Activated T-cell treated with anti-CD3 and anti-CD28 coated beads, Interleukin-2, amount 50 U/mL, for 72 hours (primary cell): Measurements from ENCODE around the gene EFCAB3. TPM values are rescaled to one million over a fixed set of nuclear protein-coding genes. Genes with fewer than 3 reads are reported as not detected.
"Not testable (repeated sequence)": the region's sequence is repeated elsewhere in the genome, so short reads cannot be mapped to it uniquely, and the experiment has no call there.

Experiments used
- ATAC-seq, 2 donors: fragments of 150-1000 bp; cut with Tn5 transposase; replicated peaks in 1 of 2; 2 replicates each; pipeline ENCODE4 v1.10.0; 2021; ENCODE audit warnings: moderate library complexity in 2 of 2, mild to moderate bottlenecking in 1 of 2
- DNase-seq, 2 donors: peaks; one replicate each; pipeline ENCODE4 v3.0.0; 2021 to 2022; ENCODE audit warnings: mixed read lengths in 1 of 2
- H3K27ac Mint-ChIP-seq: one replicate; pipeline ENCODE4 v1.8.0; 2022; ENCODE audit warnings: mild to moderate bottlenecking, moderate library complexity, mixed read lengths
- H3K27me3 Mint-ChIP-seq: one replicate; pipeline ENCODE4 v1.8.0; 2022; ENCODE audit warnings: low read depth, mixed read lengths
- H3K36me3 Mint-ChIP-seq, 2 donors: one replicate each; pipeline ENCODE4 v1.8.0; 2022; ENCODE audit warnings: mixed read lengths in 2 of 2, mild to moderate bottlenecking in 1 of 2; ENCODE audit not compliant: insufficient read depth in 2 of 2
- H3K4me1 Mint-ChIP-seq: one replicate; pipeline ENCODE4 v1.8.0; 2022; ENCODE audit warnings: low read depth, mixed read lengths
- H3K4me3 Mint-ChIP-seq, 2 donors: one replicate each; pipeline ENCODE4 v1.8.0; 2022; ENCODE audit warnings: mild to moderate bottlenecking in 2 of 2, mixed read lengths in 2 of 2, moderate library complexity in 2 of 2
- H3K9me3 Mint-ChIP-seq, 2 donors: one replicate each; pipeline ENCODE4 v1.8.0; 2022; ENCODE audit warnings: mixed read lengths in 2 of 2
- total RNA-seq, 2 donors: library from RNA; stranded (reverse); gene quantifications; one replicate each; pipeline ENCODE4 v1.2.3, GENCODE V29; 2022

EFCAB3 gene
- total RNA-seq, 2 donors from 2014 or later, result not detected

GRCh38 chr17:62435251-62435650 is 54.9 kb downstream of the EFCAB3 start:
- not testable (repeated sequence) for DNase-seq, H3K9me3 Mint-ChIP-seq, ATAC-seq, H3K4me3 Mint-ChIP-seq, H3K4me1 Mint-ChIP-seq, H3K27me3 Mint-ChIP-seq, H3K27ac Mint-ChIP-seq
- peaks cover 0 to 17% of the 10 kb centered on the region in 2 donors for H3K36me3 Mint-ChIP-seq

- H3K4me1 Mint-ChIP-seq, H3K9me3 Mint-ChIP-seq: not testable (repeated sequence)
- peaks cover 0 to 12% of the 10 kb centered on the region in 2 donors for H3K36me3 Mint-ChIP-seq
These were observed 60.8 kb downstream of the EFCAB3 start for GRCh38 chr17:62441181-62441580.

GRCh38 chr17:62444063-62444462 is 63.7 kb downstream of the EFCAB3 start:
- no peak for DNase-seq
- Mint-ChIP-seq H3K4me1 (no peaks in the 10 kb centered on the region), H3K9me3 (no peaks in the 10 kb centered on the region), H3K27me3 (no peaks in the 10 kb centered on the region), H3K4me3 (no peak overlapping the region), H3K27ac (no peak overlapping the region), H3K36me3 (peaks cover 6 to 13% of the 10 kb centered on the region in 2 donors)
- no peak for ATAC-seq

More at GRCh38 chr17:62441181-62441580, 60.8 kb downstream of the EFCAB3 start:
- not testable (repeated sequence) for H3K27ac Mint-ChIP-seq, ATAC-seq, H3K27me3 Mint-ChIP-seq, H3K4me3 Mint-ChIP-seq, DNase-seq

GRCh38 chr17:62445791-62446190 is 65.4 kb downstream of the EFCAB3 start:
- not testable (repeated sequence) for H3K4me3 Mint-ChIP-seq, H3K4me1 Mint-ChIP-seq, ATAC-seq, H3K27ac Mint-ChIP-seq, H3K9me3 Mint-ChIP-seq, H3K27me3 Mint-ChIP-seq, DNase-seq
- H3K36me3 Mint-ChIP-seq, result peaks cover 6 to 14% of the 10 kb centered on the region in 2 donors

GRCh38 chr17:62452195-62452594 is 71.8 kb downstream of the EFCAB3 start:
- not testable (repeated sequence) for H3K36me3 Mint-ChIP-seq, DNase-seq, H3K27ac Mint-ChIP-seq, H3K4me3 Mint-ChIP-seq, H3K27me3 Mint-ChIP-seq, H3K4me1 Mint-ChIP-seq, ATAC-seq, H3K9me3 Mint-ChIP-seq

GRCh38 chr17:62453041-62453440 is 72.7 kb downstream of the EFCAB3 start:
- ATAC-seq, H3K36me3 Mint-ChIP-seq: not testable (repeated sequence)

GRCh38 chr17:62453656-62454055 is 73.3 kb downstream of the EFCAB3 start:
- not testable (repeated sequence) for H3K27ac Mint-ChIP-seq, H3K4me3 Mint-ChIP-seq, DNase-seq, H3K9me3 Mint-ChIP-seq, H3K36me3 Mint-ChIP-seq, H3K27me3 Mint-ChIP-seq, ATAC-seq
- H3K4me1 Mint-ChIP-seq, result peaks cover 14% of the 10 kb centered on the region

More at GRCh38 chr17:62453041-62453440, 72.7 kb downstream of the EFCAB3 start:
- H3K27ac Mint-ChIP-seq, H3K27me3 Mint-ChIP-seq, H3K4me1 Mint-ChIP-seq, DNase-seq, H3K9me3 Mint-ChIP-seq, H3K4me3 Mint-ChIP-seq: not testable (repeated sequence)

- not testable (repeated sequence) for ATAC-seq, H3K27ac Mint-ChIP-seq
These were observed 73.8 kb downstream of the EFCAB3 start for GRCh38 chr17:62454111-62454510.

GRCh38 chr17:62456016-62456415 is 75.7 kb downstream of the EFCAB3 start:
- H3K9me3 Mint-ChIP-seq, result no peaks in the 10 kb centered on the region
- H3K27ac Mint-ChIP-seq, result no peak overlapping the region
- ATAC-seq (no peak), DNase-seq (no peak)
- no peaks in the 10 kb centered on the region for H3K27me3 Mint-ChIP-seq
- H3K36me3 Mint-ChIP-seq, result peaks cover 0 to 2% of the 10 kb centered on the region in 2 donors
- peaks cover 16% of the 10 kb centered on the region for H3K4me1 Mint-ChIP-seq
- no peak overlapping the region for H3K4me3 Mint-ChIP-seq

More at GRCh38 chr17:62454111-62454510, 73.8 kb downstream of the EFCAB3 start:
- peaks cover 16% of the 10 kb centered on the region for H3K4me1 Mint-ChIP-seq
- not testable (repeated sequence) for H3K36me3 Mint-ChIP-seq, H3K9me3 Mint-ChIP-seq, DNase-seq, H3K27me3 Mint-ChIP-seq, H3K4me3 Mint-ChIP-seq

GRCh38 chr17:62458483-62458882 is 78.1 kb downstream of the EFCAB3 start:
- H3K27me3 Mint-ChIP-seq, H3K36me3 Mint-ChIP-seq, H3K27ac Mint-ChIP-seq, DNase-seq, H3K9me3 Mint-ChIP-seq: not testable (repeated sequence)
- ATAC-seq, result peak in 1 of 2 donors; percentile 32
- Mint-ChIP-seq H3K4me1 (peaks cover 11% of the 10 kb centered on the region), H3K4me3 (peak overlapping the region; percentile 22 to 59)

- not testable (repeated sequence) for H3K9me3 Mint-ChIP-seq
These were observed 84.1 kb downstream of the EFCAB3 start for GRCh38 chr17:62464422-62464821.

GRCh38 chr17:62465271-62465670 is 84.9 kb downstream of the EFCAB3 start:
- H3K4me1 Mint-ChIP-seq, H3K36me3 Mint-ChIP-seq, H3K27me3 Mint-ChIP-seq, H3K27ac Mint-ChIP-seq, H3K4me3 Mint-ChIP-seq, ATAC-seq, DNase-seq, H3K9me3 Mint-ChIP-seq: not testable (repeated sequence)

More at GRCh38 chr17:62464422-62464821, 84.1 kb downstream of the EFCAB3 start:
- not testable (repeated sequence) for H3K27ac Mint-ChIP-seq, H3K36me3 Mint-ChIP-seq, H3K4me1 Mint-ChIP-seq, H3K4me3 Mint-ChIP-seq, DNase-seq, ATAC-seq, H3K27me3 Mint-ChIP-seq
